NCI-H2196 treated with DMSO at 0.1 percent for 48 hours (cell line): ENCODE data around the gene KDM6B.
"Not testable (repeated sequence)": the region's sequence is repeated elsewhere in the genome, so short reads cannot be mapped to it uniquely, and the experiment has no call there.

Source experiments
- DNase-seq: peaks from one replicate; lab custom pipeline; 2025; ENCODE audit not compliant: unreplicated experiment; lab: John Stamatoyannopoulos, UW

Gene KDM6B

DNA sequence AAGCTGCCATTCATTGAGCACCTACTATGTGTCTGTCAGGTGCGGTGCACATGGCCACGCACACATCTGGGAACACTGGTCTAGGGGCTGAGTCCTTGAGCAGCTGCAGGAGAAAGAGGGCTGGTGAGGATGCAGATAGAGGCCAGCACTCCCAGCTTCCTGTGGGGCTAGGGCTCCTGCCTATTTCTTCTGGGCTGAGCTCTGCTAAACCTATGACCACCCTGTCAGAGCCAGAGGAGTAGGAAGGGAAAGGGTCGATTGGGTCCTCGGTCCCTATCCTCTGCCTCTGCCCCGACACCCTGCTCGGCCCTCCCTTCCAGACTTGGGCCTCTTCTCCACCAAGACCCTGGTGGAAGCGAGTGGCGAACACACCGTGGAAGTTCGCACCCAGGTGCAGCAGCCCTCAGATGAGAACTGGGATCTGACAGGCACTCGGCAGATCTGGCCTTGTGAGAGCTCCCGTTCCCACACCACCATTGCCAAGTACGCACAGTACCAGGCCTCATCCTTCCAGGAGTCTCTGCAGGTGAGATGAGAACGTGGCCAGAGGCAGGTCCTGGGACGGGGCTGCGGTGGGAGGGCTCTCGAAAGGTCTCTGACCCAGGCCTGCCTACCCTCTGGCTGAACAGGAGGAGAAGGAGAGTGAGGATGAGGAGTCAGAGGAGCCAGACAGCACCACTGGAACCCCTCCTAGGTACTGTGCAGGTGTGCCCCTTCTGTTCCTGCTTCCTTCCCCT, 16.9 kb downstream of the KDM6B start:
- no peak for DNase-seq

- peak; percentile 60 for DNase-seq
Observed at GRCh38 chr17:7851438-7852261, 17.6 kb downstream of the KDM6B start.

DNA sequence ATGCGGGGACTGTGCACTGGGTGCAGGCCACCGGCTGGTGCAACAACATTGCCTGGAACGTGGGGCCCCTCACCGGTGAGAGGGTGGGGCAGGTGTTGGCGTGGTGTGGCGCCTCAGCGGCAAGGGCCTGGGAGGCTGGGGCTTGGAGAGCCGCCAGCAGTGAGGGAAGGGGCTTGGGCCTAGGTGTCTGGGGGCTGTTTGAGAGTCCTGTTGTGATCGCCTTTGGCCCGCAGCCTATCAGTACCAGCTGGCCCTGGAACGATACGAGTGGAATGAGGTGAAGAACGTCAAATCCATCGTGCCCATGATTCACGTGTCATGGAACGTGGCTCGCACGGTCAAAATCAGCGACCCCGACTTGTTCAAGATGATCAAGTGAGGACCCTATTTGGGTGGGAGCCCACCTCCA, 18.2 kb downstream of the KDM6B start:
- no peak for DNase-seq

GRCh38 chr17:7852919-7853690, 19.1 kb downstream of the KDM6B start:
- DNase-seq = no peak

- DNase-seq = no peak
Observed at GRCh38 chr17:7853691-7854038, 19.6 kb downstream of the KDM6B start.

- no peak for DNase-seq
Observed at GRCh38 chr17:7854078-7854777, 20.2 kb downstream of the KDM6B start.

DNA sequence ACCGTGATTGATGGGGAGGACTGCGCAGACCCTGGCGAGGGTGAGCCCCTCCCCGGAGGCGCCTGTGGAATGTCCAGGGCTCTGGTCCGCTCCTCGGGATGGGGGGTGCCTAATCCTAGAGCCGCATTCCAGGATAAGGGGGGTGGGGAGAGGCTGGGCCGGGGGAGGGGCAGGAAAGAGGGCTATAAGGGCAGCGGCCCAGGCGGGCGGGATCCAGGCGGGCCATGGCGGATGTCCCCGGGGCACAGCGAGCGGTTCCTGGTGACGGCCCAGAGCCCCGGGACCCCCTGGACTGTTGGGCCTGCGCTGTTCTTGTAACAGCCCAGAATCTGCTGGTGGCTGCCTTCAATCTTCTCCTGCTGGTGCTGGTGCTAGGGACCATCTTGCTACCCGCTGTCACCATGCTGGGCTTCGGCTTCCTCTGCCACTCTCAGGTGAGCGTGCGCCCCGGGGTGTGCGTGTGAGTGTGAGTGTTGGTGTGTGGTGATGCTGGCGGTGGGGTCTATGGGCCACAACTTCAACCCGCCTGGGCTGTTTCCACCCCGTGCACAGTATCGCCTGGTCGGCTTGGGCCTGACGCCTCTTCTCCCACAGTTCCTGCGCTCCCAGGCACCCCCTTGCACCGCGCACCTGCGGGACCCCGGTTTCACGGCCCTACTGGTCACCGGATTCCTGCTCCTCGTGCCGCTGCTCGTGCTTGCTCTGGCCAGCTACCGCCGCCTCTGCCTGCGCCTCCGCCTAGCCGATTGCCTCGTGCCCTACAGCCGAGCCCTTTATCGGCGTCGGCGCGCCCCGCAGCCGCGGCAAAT, 21.0 kb downstream of the KDM6B start, which contains the start of gene TMEM88:
Gene TMEM88 (plus strand): TSS at position 216 of the 809 bp plus-strand sequence. CDS start 9 bp downstream, at position 225.
- no peak for DNase-seq

GRCh38 chr17:7855660-7856010, 21.6 kb downstream of the KDM6B start:
- DNase-seq = no peak

DNA sequence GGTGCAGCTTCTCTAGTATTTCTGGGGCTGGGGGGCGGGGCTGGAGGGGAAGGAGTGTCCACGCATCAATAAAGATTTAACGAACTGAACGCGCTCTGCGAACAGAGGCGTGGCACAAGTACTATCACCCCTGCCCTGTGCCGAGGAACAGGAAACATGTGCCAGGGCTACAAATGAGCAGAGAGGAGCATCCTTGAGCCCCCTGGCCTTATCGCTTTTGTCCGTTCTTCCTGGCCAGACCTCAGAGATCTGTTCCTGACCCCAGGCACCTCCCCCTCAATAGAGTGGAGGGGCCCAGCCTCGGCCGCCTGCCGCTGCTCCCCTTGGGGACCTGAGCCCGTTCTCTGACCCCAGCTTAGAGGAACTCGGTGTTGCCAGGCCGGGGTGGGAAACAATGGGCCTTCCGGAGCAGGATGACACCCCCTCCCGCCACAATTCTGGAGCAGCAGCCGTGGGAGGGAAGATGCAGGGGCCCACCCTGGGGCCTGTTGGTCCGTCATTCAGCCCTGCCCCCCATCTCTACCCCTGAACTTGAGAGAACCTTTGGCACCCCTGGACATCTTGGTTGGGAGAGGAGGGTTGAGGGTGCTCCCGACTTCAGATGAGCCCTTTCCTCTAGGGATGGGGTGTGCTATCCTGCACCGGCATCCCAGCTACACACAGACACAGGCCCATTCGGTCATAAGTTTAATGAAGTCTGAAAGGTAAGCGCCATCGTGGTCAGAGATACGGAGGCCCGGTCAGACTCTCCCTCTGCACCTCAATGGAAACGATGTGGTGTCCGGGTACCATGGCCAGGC, 22.2 kb downstream of the KDM6B start:
- no peak for DNase-seq

- peak; percentile 92 for DNase-seq
Observed at GRCh38 chr17:7856811-7857712, 23.0 kb downstream of the KDM6B start, which contains the start of gene NAA38. NAA38 (minus strand) TSS chr17:7857559; CDS start chr17:7857463, 96 bp downstream.

- peak; percentile 69 for DNase-seq
Observed at GRCh38 chr17:7857713-7858521, 23.9 kb downstream of the KDM6B start, which contains the start of gene CYB5D1. CYB5D1 (plus strand) TSS chr17:7858003; CDS start chr17:7858135, 132 bp downstream.

- DNase-seq = no peak
Observed at GRCh38 chr17:7858522-7858810, 24.4 kb downstream of the KDM6B start.

- no peak for DNase-seq
Observed at GRCh38 chr17:7859028-7859427, 25.0 kb downstream of the KDM6B start.

DNA sequence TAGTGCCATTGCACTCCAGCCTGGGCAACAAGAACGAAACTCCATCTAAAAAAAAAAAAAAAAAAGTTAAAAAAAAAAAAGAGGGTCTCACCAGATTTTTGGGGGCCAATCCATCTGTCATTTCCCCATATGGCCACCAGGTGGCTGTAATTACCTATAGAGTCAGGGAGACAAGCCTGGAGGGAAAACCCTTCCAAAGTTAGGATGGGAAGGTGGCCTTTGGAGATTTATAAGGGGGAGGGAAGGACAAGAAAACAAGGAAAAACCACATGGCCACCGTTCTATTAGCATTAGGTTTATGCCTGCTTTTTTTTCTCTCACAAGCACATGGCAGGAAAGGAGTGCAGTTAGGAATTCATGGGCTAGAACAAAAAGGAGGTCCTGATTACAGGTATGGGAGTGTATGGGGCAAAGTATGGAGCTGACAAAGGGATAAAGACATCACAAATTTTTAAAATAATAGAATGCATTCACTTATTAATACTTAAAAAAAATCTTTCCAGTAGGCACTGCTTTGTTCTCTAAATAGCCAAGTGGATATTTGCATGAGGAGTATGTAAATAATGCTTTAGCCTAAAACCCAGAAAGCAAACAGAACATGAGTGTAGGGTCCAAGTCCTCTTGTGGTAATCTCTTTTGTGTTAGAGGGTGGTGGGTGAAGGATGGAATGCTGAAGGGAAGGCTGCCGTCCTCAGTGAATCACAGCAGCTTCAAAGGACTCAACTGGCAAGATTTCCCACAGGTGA, 28.8 kb downstream of the KDM6B start:
- DNase-seq = no peak

- not testable (repeated sequence) for DNase-seq
Observed at GRCh38 chr17:7864384-7864783, 30.4 kb downstream of the KDM6B start.

- no peak for DNase-seq
Observed at GRCh38 chr17:7864995-7865650, 31.1 kb downstream of the KDM6B start.
